Dedifferentiated amniotic fluid mesenchymal stem cell (primary cell): ENCODE data around the gene EOLA1.
"Not testable (repeated sequence)": the region's sequence is repeated elsewhere in the genome, so short reads cannot be mapped to it uniquely, and the experiment has no call there.

Source experiments
- DNase-seq: peaks from one replicate; pipeline ENCODE4 v3.0.0-alpha.2; 2016; ENCODE audit errors: extremely low spot score

Gene EOLA1

GRCh38 chrX:149541521-149542047 lies 772 bp downstream of the EOLA1 start:
- no peak for DNase-seq

GRCh38 chrX:149545545-149546543 lies 5.0 kb downstream of the EOLA1 start:
- not testable (repeated sequence) for DNase-seq

GRCh38 chrX:149546962-149547361 lies 6.2 kb downstream of the EOLA1 start:
- not testable (repeated sequence) for DNase-seq

- not testable (repeated sequence) for DNase-seq
Observed at GRCh38 chrX:149547782-149548181, 7.0 kb downstream of the EOLA1 start.

- not testable (repeated sequence) for DNase-seq
Observed at GRCh38 chrX:149549701-149550100, 8.9 kb downstream of the EOLA1 start, which contains the start of gene HSFX3. Gene HSFX3, minus strand, starts transcription at chrX:149549924. Its CDS starts 72 bp downstream, at chrX:149549852.

- DNase-seq, result not testable (repeated sequence)
Observed at GRCh38 chrX:149550454-149550853, 9.6 kb downstream of the EOLA1 start.

- not testable (repeated sequence) for DNase-seq
Observed at GRCh38 chrX:149551245-149551938, 10.6 kb downstream of the EOLA1 start.

- DNase-seq, result not testable (repeated sequence)
Observed at GRCh38 chrX:149551939-149552248, 11.1 kb downstream of the EOLA1 start.

- DNase-seq, result not testable (repeated sequence)
Observed at GRCh38 chrX:149555251-149555650, 14.4 kb downstream of the EOLA1 start.

GRCh38 chrX:149563359-149563758 lies 22.5 kb downstream of the EOLA1 start:
- no peak for DNase-seq

GRCh38 chrX:149567621-149568417 lies 27.0 kb downstream of the EOLA1 start:
- no peak for DNase-seq

- DNase-seq, result no peak
Observed at GRCh38 chrX:149568701-149569296, 28.0 kb downstream of the EOLA1 start.

- DNase-seq, result no peak
Observed at GRCh38 chrX:149569770-149570169, 29.0 kb downstream of the EOLA1 start.

GRCh38 chrX:149570668-149571067 lies 29.9 kb downstream of the EOLA1 start:
- DNase-seq, result peak; percentile 72

- DNase-seq, result no peak
Observed at GRCh38 chrX:149571770-149572169, 31.0 kb downstream of the EOLA1 start.

GRCh38 chrX:149572743-149573142 lies 31.9 kb downstream of the EOLA1 start:
- no peak for DNase-seq

- DNase-seq, result not testable (repeated sequence)
Observed at GRCh38 chrX:149573456-149573855, 32.6 kb downstream of the EOLA1 start.

GRCh38 chrX:149585631-149586030 lies 44.8 kb downstream of the EOLA1 start:
- DNase-seq, result not testable (repeated sequence)

GRCh38 chrX:149587359-149587758 lies 46.5 kb downstream of the EOLA1 start, which contains the start of gene MAGEA9B:
Gene MAGEA9B, minus strand, starts transcription at chrX:149587459. Its CDS starts 4,280 bp downstream, at chrX:149583179.
- DNase-seq, result not testable (repeated sequence)

- not testable (repeated sequence) for DNase-seq
Observed at GRCh38 chrX:149590993-149591392, 50.2 kb downstream of the EOLA1 start.

GRCh38 chrX:149595214-149595613 lies 54.4 kb downstream of the EOLA1 start, which contains the start of gene HSFX2:
Gene HSFX2, minus strand, starts transcription at chrX:149595314. Its CDS starts 614 bp downstream, at chrX:149594700.
- DNase-seq, result not testable (repeated sequence)
